WTC11 (cell line): ENCODE measurements around the gene KLF11.

Experiments
- AFF4 ChIP-seq: sonication (generic); formaldehyde crosslinking; IDR thresholded peaks from 2 replicates; pipeline ENCODE4 v1.8.1; 2023; ENCODE audit warnings: mild to moderate bottlenecking, missing genetic modification reagents, borderline replicate concordance
- CBFB ChIP-seq: sonication (generic); formaldehyde crosslinking; IDR thresholded peaks from 2 replicates; pipeline ENCODE4 v1.8.1; 2022; ENCODE audit warnings: mild to moderate bottlenecking, low read depth, missing genetic modification reagents
- CTCF ChIP-seq: fragments of 200-600 bp; IDR thresholded peaks from 2 replicates; pipeline ENCODE4 v1.8.0; 2022; ENCODE audit warnings: antibody characterized with exemption
- E2F4 ChIP-seq: sonication (generic); formaldehyde crosslinking; IDR thresholded peaks from 2 replicates; pipeline ENCODE4 v1.8.1; 2022; ENCODE audit warnings: low read depth, mild to moderate bottlenecking, moderate library complexity, missing genetic modification reagents, borderline replicate concordance
- E2F5 ChIP-seq: sonication (generic); formaldehyde crosslinking; IDR thresholded peaks from 2 replicates; pipeline ENCODE4 v1.8.1; 2022; ENCODE audit warnings: mild to moderate bottlenecking, moderate library complexity, missing genetic modification reagents
- ELF4 ChIP-seq: sonication (generic); formaldehyde crosslinking; IDR thresholded peaks from 2 replicates; pipeline ENCODE4 v1.8.1; 2022; ENCODE audit warnings: low read depth, mild to moderate bottlenecking, moderate library complexity, missing genetic modification reagents
- ESRRA ChIP-seq: sonication (generic); formaldehyde crosslinking; IDR thresholded peaks from 2 replicates; pipeline ENCODE4 v1.8.1; 2022; ENCODE audit warnings: mild to moderate bottlenecking, missing genetic modification reagents, borderline replicate concordance

GRCh38 chr2:10067881-10068280, 24.5 kb downstream of the KLF11 start:
- TF ChIP-seq E2F5 (CRISPR knock-in tag) (no peak), CTCF (no peak), AFF4 (CRISPR knock-in tag) (no peak), ELF4 (CRISPR knock-in tag) (no peak), ESRRA (CRISPR knock-in tag) (no peak), E2F4 (CRISPR knock-in tag) (no peak), CBFB (CRISPR knock-in tag) (no peak)
